ENCODE measurements around the gene NAA38. TPM values are rescaled to one million over a fixed set of nuclear protein-coding genes. Genes with fewer than 3 reads are reported as not detected.

The NAA38 gene, protein sequence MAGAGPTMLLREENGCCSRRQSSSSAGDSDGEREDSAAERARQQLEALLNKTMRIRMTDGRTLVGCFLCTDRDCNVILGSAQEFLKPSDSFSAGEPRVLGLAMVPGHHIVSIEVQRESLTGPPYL
- 224 TPM for polyA plus RNA-seq (2012; ENCODE audit: insufficient read depth, insufficient read length)

DNA sequence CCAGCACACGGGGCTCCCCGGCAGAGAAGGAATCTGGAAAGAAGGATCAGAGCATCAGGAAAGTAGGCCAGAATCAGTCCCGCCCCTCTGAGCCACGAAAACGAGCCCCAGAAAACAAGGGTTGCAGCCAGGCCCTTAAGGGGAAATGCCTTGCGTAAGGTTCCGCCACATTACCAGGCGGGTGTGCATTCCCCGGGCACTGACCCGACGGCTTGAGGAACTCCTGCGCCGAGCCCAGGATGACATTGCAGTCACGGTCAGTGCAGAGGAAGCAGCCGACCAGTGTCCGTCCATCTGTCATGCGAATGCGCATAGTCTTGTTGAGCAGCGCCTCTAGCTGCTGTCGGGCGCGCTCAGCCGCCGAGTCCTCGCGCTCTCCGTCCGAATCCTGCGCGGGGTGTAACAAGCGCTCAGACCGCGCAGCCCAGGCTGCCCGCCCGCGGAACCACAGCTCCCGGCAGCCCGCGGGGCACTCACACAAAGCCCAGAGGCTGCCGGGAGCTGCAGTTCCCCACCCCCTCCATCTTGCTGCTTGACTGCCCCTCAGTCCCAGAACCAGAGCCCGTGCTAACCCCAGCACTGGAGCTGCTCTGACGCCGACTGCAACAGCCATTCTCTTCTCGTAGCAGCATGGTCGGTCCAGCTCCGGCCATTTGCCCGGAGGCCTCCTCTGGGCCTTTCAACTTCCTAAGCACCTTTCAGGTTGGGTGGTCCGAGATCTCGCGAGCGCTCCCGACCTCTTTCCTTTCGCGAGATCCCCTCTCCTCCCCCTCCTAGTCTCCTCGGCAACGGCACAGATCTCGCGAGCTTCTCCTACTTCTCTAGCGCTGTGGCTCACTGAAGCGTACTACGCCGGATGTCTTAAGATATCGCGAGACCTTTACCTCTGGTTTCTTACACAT is at the start of gene NAA38:
NAA38 (minus strand) TSS at position 749 of the 902 bp plus-strand sequence; CDS start at position 653, 96 bp downstream.
- peak; percentile 99 for DNase-seq (ENCODE audit: low read depth, low spot score)
- peak within 1 kb of the TSS; percentile 93 for H3K4me3 ChIP-seq (ENCODE audit: low read length)

DNA sequence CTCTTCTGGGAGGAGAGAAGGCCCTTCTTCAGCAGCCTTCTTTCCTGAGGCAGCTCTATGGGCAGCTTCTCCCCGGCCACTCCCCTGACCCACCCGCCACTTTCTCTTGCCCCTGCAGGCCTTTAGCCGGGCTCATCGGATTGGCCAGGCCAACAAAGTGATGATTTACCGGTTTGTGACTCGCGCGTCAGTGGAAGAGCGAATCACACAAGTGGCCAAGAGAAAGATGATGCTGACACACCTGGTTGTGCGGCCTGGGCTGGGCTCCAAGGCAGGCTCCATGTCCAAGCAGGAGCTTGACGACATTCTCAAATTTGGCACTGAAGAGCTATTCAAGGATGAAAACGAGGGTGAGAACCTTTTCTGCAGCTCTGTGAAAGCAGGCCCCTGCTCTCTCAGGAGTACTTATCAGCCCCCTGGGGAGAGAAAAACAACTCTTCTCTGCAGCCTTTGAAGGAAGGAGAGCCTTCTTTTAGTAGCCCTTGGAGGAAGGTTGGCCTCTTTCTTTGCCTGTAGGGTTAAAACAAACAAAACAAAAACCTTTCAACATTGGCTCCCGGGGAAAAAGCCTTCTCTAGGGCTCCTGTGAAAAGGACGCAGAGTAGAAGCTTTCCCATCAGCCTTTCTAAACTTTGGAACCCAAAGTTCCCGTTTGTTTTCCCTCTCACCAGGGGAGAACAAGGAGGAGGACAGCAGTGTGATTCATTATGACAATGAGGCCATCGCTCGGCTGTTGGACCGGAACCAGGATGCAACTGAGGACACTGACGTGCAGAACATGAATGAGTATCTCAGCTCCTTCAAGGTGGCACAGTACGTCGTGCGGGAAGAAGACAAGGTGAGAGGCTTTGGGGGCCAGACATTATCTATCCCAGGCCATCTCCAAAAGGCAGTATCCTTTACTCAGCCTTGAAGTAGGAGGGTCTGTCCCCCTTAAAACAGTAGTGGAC is 46.1 kb upstream of the NAA38 start:
- no peak overlapping the region for H3K4me3 ChIP-seq (ENCODE audit: low read length)
- no peak for DNase-seq (ENCODE audit: low read depth, low spot score)

DNA sequence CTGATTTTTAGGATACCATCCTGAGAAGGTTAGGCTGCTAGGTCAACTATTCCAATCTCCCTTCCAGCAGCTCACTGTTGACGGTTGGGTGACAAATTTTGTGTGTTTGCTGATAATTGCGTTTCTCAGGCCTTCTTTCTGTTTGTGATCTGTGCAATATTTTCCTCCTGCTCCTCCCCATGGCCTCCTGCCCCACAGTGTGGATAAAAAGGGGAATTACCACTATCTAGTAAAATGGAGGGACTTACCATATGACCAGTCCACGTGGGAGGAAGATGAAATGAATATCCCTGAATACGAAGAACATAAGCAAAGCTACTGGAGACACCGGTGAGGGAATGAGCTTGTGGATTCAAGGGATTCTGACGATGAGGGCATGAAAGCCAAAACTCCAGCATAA is 40.4 kb upstream of the NAA38 start:
- no peak for DNase-seq (ENCODE audit: low read depth, low spot score)
- no peak overlapping the region for H3K4me3 ChIP-seq (ENCODE audit: low read length)

DNA sequence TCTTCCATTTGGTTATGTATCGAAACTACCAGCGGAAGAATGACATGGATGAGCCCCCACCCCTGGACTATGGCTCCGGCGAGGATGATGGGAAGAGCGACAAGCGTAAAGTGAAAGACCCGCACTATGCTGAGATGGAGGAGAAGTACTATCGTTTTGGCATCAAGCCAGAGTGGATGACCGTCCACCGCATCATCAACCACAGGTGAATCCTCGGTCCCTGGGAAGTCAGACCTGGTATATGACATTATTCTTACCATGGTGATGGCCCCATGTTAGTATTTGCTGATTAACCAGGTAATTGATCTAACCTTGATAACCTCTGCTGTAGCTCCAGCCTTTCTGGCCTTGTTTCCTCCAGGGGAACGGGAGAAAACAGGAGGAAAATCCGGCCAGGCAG is 39.7 kb upstream of the NAA38 start:
- DNase-seq (ENCODE audit: low read depth, low spot score), result no peak
- no peak overlapping the region for H3K4me3 ChIP-seq (ENCODE audit: low read length)

DNA sequence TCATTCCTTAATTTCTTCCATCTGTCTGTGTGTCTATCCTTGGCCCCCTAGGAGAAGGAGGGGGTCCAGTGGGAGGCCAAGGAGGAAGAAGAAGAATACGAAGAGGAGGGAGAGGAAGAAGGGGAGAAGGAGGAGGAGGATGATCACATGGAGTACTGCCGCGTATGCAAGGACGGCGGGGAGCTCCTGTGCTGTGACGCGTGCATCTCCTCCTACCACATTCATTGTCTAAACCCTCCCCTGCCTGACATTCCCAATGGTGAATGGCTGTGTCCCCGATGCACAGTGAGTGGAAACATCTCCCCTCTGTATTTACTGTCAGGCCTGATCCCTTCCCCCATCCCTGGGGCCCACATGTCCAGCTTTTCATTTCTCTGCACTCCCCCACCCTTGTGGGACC is 37.5 kb upstream of the NAA38 start:
- DNase-seq (ENCODE audit: low read depth, low spot score), result no peak
- no peak overlapping the region for H3K4me3 ChIP-seq (ENCODE audit: low read length)

DNA sequence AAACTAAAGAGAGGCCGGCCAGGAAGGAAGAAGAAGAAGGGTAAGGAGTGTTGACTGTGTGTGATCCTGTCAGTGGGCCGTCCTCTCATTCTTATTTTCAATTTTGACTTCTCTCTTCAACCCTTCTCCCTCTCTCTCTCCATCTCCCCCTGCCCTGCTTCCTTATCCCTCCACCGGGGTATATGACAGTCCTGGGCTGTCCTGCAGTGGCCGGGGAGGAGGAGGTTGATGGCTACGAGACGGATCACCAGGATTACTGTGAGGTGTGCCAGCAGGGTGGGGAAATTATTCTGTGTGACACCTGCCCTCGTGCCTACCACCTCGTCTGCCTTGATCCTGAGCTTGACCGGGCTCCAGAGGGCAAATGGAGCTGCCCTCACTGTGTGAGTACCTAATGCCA is 36.9 kb upstream of the NAA38 start:
- H3K4me3 ChIP-seq (ENCODE audit: low read length), result no peak overlapping the region
- DNase-seq (ENCODE audit: low read depth, low spot score), result no peak

DNA sequence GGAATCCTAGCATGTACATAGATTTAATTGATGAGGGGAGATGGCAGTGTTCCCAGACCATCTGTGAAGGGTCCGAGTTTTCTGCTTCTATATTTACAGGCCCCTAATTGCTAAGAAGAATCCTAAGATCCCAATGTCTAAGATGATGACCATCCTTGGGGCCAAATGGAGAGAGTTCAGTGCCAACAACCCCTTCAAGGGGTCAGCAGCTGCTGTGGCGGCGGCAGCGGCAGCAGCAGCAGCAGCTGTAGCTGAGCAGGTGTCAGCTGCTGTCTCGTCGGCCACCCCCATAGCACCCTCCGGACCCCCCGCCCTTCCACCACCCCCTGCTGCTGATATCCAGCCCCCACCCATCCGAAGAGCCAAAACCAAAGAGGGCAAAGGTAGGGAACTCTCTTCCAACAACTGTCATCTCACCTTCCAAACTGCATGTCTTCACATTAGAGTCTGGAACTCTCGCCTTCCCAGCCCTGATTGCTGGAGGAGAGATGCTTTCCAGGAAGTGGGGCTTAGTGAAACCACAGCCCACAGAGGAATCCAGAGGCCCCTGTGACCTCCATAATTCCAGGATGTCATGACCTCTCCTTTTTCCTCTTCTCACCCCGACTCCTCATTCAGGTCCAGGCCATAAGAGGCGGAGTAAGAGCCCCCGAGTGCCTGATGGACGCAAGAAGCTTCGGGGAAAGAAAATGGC is 36.0 kb upstream of the NAA38 start:
- DNase-seq (ENCODE audit: low read depth, low spot score), result no peak
- no peak overlapping the region for H3K4me3 ChIP-seq (ENCODE audit: low read length)

DNA sequence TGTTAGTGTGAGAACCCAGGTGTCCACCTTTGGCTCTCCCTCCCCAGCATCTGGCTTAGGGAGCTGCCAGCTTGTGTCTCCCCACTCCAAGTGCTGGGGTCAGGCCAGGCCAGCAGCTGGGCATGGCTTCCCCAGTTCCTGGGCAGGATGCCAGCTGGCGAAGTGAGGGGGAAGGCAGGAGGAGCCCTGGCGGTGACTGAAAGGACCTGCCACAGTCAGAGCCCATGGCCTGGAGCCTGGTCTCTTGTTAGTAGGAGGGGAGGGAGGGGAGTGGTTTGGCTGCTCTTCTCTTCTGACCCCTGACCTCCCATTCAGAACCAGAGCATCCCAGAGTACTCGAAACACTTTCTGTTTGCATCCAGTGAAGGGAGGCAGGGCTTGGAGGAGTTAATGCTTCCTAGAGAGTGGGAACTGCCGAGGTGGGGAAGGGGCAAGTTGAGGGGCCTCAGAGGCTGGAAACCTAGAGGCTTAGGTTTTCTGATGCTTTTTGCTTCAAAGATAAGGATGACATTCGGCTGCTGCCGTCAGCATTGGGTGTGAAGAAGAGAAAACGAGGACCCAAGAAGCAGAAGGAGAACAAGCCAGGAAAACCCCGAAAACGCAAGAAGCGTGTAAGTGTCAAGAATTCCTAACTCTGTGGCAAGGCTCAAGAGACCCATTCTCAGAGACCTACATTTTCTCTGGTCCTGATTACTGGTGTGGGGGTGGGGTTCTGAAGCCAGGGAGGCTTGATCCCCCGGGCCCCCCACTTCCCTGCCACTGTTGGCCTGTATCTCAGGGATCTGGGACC is 32.0 kb upstream of the NAA38 start:
- DNase-seq (ENCODE audit: low read depth, low spot score), result no peak
- no peak overlapping the region for H3K4me3 ChIP-seq (ENCODE audit: low read length)

DNA sequence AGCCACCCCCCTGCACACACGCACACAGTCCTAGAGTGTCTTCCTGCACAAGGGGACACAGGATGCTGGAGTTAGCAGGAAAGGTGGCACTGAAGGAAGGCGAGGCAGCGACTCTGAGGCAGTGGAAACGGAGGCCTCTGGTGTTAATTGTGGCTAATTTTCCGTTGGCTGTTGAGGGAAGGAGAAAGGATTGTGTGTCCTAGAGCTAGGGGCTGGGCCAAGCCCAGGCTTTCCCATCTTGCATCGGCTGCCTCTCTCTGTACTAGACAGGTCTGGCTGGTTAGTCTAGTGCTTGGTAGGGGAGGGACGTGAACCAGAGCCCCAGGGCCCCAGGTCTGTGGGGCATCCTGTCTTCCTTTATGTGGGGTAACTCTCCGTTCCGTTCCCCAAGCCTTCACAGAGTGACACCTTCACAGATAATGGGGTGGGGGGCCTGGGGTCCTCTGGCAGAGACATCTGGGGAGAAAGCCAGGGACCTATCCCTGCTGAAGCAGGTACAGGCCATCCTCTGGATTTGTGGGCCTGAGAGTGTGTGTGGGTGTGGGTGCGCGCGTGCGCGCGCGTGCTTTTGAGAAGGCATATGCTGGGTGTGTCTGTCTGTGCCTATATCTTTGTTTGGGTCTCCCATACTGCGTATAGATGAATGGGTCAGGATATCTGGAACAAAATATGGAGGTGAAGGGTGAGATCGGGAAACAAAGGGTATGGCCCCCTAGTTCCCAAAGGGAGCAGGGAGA is 31.0 kb upstream of the NAA38 start, which contains the start of gene CHD3:
CHD3 (plus strand) TSS at position 606 of the 737 bp plus-strand sequence. CDS start 212 bp downstream, outside the sequence.
- DNase-seq (ENCODE audit: low read depth, low spot score), result no peak
- H3K4me3 ChIP-seq (ENCODE audit: low read length), result peak within 1 kb of the TSS; percentile 89

DNA sequence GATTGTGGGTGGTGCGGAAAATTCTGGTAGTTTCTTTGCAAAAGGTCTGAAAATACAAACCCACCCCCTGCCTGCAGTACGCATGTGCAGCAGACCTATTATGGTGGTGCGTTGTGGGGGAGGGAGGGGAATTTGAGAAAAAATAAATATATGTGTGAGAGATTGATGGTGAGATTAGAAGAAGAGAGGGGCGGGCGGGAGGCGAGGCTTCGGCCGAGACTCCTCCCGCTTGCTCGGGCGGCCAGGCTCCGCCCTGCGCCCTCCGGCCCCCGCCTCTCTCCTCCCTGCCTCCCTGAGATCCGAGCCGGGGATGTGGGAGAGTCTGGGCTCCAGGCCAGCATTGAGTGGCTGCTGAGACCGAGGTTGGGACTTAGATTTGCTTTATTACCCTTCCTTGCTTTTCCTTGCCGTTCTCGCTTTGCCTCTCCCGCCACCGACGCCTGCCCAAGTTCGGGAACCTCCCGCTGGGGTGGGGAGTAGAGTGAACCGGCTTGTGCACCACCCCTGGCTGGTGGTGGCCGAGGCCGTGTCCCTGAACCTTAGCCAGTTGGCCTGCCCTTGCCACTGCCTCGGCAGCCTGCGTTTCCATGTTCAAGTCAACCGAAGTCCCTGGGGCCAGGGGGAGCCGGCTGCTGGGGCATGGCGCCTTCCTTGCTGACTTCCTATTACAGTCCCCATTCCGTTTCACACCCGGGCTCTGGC is 30.3 kb upstream of the NAA38 start:
- DNase-seq (ENCODE audit: low read depth, low spot score), result no peak
- H3K4me3 ChIP-seq (ENCODE audit: low read length), result peak overlapping the region; percentile 89

DNA sequence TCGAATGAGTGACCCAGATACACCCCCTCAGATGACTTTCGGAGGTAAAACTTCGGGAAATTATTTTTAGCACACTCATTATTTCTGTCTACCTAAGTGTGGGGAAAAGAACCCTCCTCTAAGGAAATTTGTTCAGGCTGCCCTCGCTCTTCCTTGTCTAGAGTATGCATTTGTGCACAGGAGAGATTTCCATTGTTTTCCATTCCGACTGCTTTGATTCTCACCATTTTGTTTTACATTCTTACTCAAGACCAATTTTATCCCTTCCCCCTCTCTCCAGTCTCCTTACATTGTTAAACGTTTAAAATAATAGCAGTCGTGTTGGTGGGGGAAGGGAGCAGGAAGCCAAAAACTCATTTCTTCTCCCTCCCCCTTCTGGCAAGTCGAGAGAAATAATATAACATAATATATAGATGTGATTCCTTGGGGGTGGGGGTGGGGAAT is 29.7 kb upstream of the NAA38 start:
- peak; percentile 99 for DNase-seq (ENCODE audit: low read depth, low spot score)
- peak overlapping the region; percentile 89 for H3K4me3 ChIP-seq (ENCODE audit: low read length)

DNA sequence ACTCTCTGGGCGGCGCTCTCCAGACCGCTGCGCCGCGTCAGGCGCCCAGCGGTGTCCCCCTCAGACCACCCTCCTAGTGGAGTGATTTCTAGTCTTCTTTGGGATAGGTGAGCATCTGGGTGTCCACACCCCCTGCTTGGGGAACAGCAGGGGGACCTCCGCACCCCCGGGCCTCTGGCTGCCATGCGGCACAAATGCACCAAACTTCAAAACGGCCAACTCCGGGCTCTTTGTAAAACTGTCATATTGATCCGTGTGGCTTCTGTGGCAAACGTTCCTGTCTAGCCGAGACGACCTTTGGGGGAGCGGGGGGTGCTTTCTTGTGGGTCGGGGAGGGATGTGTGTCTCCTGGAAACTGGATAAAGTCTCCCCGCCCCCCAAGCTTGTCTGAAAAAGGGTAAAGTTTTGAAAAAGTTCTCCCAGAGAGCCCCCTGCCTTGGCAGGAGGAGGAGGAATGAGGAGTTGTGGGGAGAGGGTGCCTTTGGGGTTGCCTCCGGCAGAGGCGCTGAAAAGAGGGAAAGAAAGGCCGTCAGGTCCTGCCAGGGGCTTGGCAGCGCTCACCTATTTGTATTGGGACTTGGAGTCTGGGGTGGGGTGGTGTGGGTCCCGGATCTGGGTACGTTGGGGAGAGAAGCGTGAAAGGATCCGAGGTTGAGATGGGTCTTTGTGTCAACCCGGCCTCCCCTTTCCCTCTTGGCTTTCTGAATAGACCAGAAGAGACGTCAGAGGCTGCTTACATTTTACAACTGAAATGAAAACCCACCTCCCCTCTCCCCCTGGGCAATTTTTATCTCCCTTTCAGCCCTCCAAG is 29.1 kb upstream of the NAA38 start:
- peak overlapping the region; percentile 89 for H3K4me3 ChIP-seq (ENCODE audit: low read length)
- peak; percentile 78 for DNase-seq (ENCODE audit: low read depth, low spot score)

DNA sequence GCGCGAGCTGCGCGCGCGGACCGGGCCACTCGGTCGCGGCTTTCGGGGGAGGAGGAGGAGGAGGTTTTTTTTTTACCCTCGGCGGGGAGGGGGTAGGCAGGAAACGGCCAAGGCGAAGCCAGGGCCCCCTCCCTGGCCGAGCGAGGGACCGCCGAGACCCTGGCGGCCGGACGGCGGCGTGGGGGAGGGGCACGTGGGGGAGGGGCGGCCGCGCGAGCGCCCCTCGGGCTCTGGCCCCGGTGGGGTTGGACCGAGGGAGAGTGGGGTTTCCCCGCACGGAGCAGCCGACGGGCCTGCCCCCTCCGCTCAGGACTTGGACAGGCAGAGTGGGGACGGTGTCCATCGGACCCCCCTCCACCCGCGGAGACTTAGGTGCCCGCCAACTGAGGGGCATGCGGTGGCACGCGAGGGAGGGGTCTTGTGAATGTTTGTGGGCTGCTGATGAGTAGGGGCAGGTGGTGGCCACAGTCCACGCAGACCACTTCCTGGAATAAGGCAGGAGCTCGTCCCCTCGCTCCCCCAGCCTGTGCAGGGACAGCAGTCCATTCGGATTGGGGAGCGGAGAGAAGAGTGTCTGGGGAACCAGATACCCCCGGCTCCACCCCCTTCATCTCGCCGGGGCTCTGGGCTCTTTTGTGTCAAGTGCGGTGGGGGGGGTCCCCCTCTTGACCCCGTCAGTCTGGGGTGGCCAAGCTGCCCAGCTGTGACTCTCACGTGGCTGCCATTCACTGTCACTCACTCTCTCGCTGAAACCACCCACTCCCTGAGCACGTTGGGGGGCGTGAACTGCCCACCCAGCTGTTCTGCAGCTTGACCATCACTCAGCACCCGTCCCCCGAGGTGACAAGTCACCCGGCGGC is 28.2 kb upstream of the NAA38 start:
- no peak for DNase-seq (ENCODE audit: low read depth, low spot score)
- H3K4me3 ChIP-seq (ENCODE audit: low read length), result peak overlapping the region; percentile 89

DNA sequence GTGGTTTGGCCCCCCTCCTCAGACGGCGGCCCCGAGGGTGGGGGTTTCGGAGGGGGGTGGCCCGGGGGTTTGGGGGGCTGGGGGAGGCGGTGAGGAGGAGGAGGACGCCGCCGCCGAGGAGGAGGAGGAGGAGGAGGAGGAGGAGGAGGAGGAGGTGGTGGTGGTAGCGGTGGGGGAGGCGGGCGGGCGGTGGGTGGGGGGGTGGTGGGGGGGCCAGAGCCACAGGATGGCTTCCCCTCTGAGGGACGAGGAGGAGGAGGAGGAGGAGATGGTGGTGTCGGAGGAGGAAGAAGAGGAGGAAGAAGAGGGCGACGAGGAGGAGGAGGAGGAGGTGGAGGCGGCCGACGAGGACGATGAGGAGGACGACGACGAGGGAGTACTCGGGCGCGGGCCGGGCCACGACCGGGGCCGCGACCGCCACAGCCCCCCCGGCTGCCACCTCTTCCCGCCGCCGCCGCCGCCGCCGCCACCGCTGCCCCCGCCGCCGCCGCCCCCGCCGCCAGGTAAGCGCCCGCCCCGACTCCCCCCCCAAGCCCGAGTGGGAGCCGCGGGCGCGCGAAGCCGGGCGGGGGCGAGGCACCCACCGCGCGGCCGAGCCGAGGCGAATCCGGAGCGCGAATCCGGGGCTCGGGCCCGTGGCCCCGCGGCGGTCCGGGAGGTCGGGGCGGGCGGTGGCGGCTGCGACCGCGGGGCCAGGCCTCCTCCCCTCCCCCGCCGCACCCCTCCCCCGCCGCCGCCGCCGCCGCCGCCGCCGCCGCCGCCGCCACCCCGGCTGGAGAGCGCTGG is 27.4 kb upstream of the NAA38 start:
- no peak for DNase-seq (ENCODE audit: low read depth, low spot score)
- peak overlapping the region; percentile 89 for H3K4me3 ChIP-seq (ENCODE audit: low read length)
